GM18951 (cell line): ENCODE data around the gene CSRNP3.
"Not testable (repeated sequence)": the region's sequence is repeated elsewhere in the genome, so short reads cannot be mapped to it uniquely, and the experiment has no call there.

Experiments
- POLR2A ChIP-seq: IDR thresholded peaks from 4 replicates; pipeline ENCODE4 v1.6.1; 2011; ENCODE audit warnings: mild to moderate bottlenecking; ENCODE audit not compliant: insufficient read length, insufficient read depth; ENCODE audit errors: extremely low read depth
- in situ Hi-C: fragments of 300-500 bp; cut with MboI; formaldehyde crosslinking; loops from one replicate; pipeline ENCODE4 v1.12.0; 2022; ENCODE audit warnings: low sequenced_read_pairs, mixed read lengths, inconsistent platforms; ENCODE audit not compliant: unreplicated experiment

Gene CSRNP3

GRCh38 chr2:165651233-165651632 lies 181.7 kb downstream of the CSRNP3 start:
- in situ Hi-C loops: no loop called here
- no peak for TF ChIP-seq POLR2A

- in situ Hi-C loops: no loop called here
- TF ChIP-seq POLR2A: no peak
These were observed 186.2 kb downstream of the CSRNP3 start for GRCh38 chr2:165655661-165656060.

GRCh38 chr2:165660361-165660760 lies 190.9 kb downstream of the CSRNP3 start:
- in situ Hi-C loops: no loop called here
- TF ChIP-seq POLR2A: no peak

GRCh38 chr2:165662720-165663119 lies 193.2 kb downstream of the CSRNP3 start:
- no peak for TF ChIP-seq POLR2A
- in situ Hi-C loops: no loop called here

- in situ Hi-C loops: no loop called here
- no peak for TF ChIP-seq POLR2A
These were observed 196.1 kb downstream of the CSRNP3 start for GRCh38 chr2:165665614-165666013.

- in situ Hi-C loops: not testable (repeated sequence)
These were observed 196.6 kb downstream of the CSRNP3 start for GRCh38 chr2:165666073-165666472.

GRCh38 chr2:165666605-165667004 lies 197.1 kb downstream of the CSRNP3 start:
- TF ChIP-seq POLR2A: no peak
- in situ Hi-C loops: no loop called here

GRCh38 chr2:165667375-165667774 lies 197.9 kb downstream of the CSRNP3 start:
- TF ChIP-seq POLR2A: no peak
- in situ Hi-C loops: no loop called here

- no peak for TF ChIP-seq POLR2A
- in situ Hi-C loops: no loop called here
These were observed 205.3 kb downstream of the CSRNP3 start for GRCh38 chr2:165674780-165675179.

- in situ Hi-C loops: no loop called here
- TF ChIP-seq POLR2A: no peak
These were observed 206.1 kb downstream of the CSRNP3 start for GRCh38 chr2:165675551-165675968.

- TF ChIP-seq POLR2A: no peak
- in situ Hi-C loops: no loop called here
These were observed 209.4 kb downstream of the CSRNP3 start for GRCh38 chr2:165678882-165679281.

- in situ Hi-C loops: no loop called here
- no peak for TF ChIP-seq POLR2A
These were observed 210.1 kb downstream of the CSRNP3 start for GRCh38 chr2:165679621-165680020.

- TF ChIP-seq POLR2A: no peak
- in situ Hi-C loops: no loop called here
These were observed 212.3 kb downstream of the CSRNP3 start for GRCh38 chr2:165681841-165682240.

GRCh38 chr2:165682546-165682945 lies 213.0 kb downstream of the CSRNP3 start:
- TF ChIP-seq POLR2A: no peak
- in situ Hi-C loops: no loop called here

GRCh38 chr2:165686800-165687199 lies 217.3 kb downstream of the CSRNP3 start:
- TF ChIP-seq POLR2A: no peak
- in situ Hi-C loops: no loop called here
